GM12878 (cell line): ENCODE measurements around the gene CFP. TPM values are rescaled to one million over a fixed set of nuclear protein-coding genes. Genes with fewer than 3 reads are reported as not detected.

Source experiments
- ATAC-seq: fragments of 200-7000 bp; cut with Tn5 transposase; 3 replicates; pipeline ENCODE4 v1.9.1; 2020; ENCODE audit warnings: mild to moderate bottlenecking, moderate library complexity
- BruUV-seq: library from RNA; stranded (reverse); fragments of 400-500 nt; replicated peaks from 2 replicates; lab custom pipeline; 2021; lab: Mats Ljungman, UMichigan
- CTCF ChIA-PET: fragments of 300-600 bp; sonication (Branson Sonifier 250); formaldehyde crosslinking; extraction: SDS; loops from one replicate; lab custom pipeline; 2021; ENCODE audit warnings: inconsistent platforms; lab: Yijun Ruan, JAX
- POLR2A ChIA-PET: fragments of 350-600 bp; formaldehyde crosslinking; extraction: SDS; loops from one replicate; lab custom pipeline; 2021; ENCODE audit warnings: inconsistent platforms; lab: Charles Lee
- RAD21 ChIA-PET: fragments of 300-600 bp; sonication (Branson Sonifier 250); formaldehyde crosslinking; loops from one replicate; lab custom pipeline; 2023; ENCODE audit warnings: antibody characterized with exemption; ENCODE audit not compliant: unreplicated experiment; lab: Charles Lee
- SMC1A ChIA-PET: fragments of 300-600 bp; sonication (Branson Sonifier 250); formaldehyde crosslinking; loops from one replicate; lab custom pipeline; 2023; ENCODE audit not compliant: unreplicated experiment, uncharacterized antibody; lab: Charles Lee
- DNase-seq: peaks from one replicate; pipeline ENCODE4 v3.0.0-alpha.2; 2011; ENCODE audit warnings: low read depth, low spot score
- FAIRE-seq: peaks from 3 replicates; lab custom pipeline; 2011; peaks lifted over from hg19 to GRCh38; lab: Jason Lieb, UNC
- H2AFZ ChIP-seq: 2 replicates; pipeline ENCODE4 v1.6.0; 2011; ENCODE audit warnings: low read depth, low read length, control low read depth; ENCODE audit not compliant: control insufficient read depth
- H3K27ac ChIP-seq: 2 replicates; pipeline ENCODE4 v1.5.1; 2011; ENCODE audit warnings: control low read depth; ENCODE audit not compliant: control insufficient read depth, insufficient read depth
- H3K27me3 ChIP-seq, 2 experiments: replicated peaks in 1 of 2; 2 replicates each; pipeline versions ENCODE4 v1.6.0 to v1.6.1; 2011; ENCODE audit warnings: low read length in 1 of 2; ENCODE audit not compliant: control insufficient read depth in 2 of 2, insufficient read depth in 2 of 2
- H3K36me3 ChIP-seq, 2 experiments: 2 replicates each; pipeline ENCODE4 v1.5.1; 2011; ENCODE audit warnings: low read length in 1 of 2; ENCODE audit not compliant: control insufficient read depth in 2 of 2, insufficient read depth in 2 of 2
- H3K4me1 ChIP-seq: 2 replicates; pipeline ENCODE4 v1.6.1; 2011; ENCODE audit warnings: mild to moderate bottlenecking, low read length, moderate library complexity, mixed read lengths; ENCODE audit not compliant: control insufficient read depth, insufficient read depth
- H3K4me2 ChIP-seq: 2 replicates; pipeline ENCODE4 v1.6.0; 2011; ENCODE audit warnings: control low read depth; ENCODE audit not compliant: control insufficient read depth, insufficient read depth
- H3K4me3 ChIP-seq: fragments of 200-600 bp; sonication (generic); 2 replicates; pipeline ENCODE4 v1.5.1; 2016
- H3K79me2 ChIP-seq: 2 replicates; pipeline ENCODE4 v1.6.0; 2011; ENCODE audit warnings: low read length; ENCODE audit not compliant: control insufficient read depth, insufficient read depth
- H3K9ac ChIP-seq: 2 replicates; pipeline ENCODE4 v1.8.0; 2011; ENCODE audit warnings: low read length, control low read depth, mixed read lengths; ENCODE audit not compliant: control insufficient read depth, insufficient read depth
- H3K9me3 ChIP-seq: replicated peaks from 3 replicates; pipeline ENCODE4 v1.5.1; 2011; ENCODE audit warnings: mild to moderate bottlenecking, low read length; ENCODE audit not compliant: control insufficient read depth, insufficient read depth
- H4K20me1 ChIP-seq: 2 replicates; pipeline ENCODE4 v1.6.0; 2011; ENCODE audit not compliant: control insufficient read depth, insufficient read depth
- HDAC6 ChIP-seq: fragments of 200-600 bp; sonication (generic); IDR thresholded peaks from one replicate; pipeline ENCODE4 v1.8.0; 2017; ENCODE audit warnings: antibody characterized with exemption; ENCODE audit not compliant: unreplicated experiment
- POLR2AphosphoS5 ChIP-seq: IDR thresholded peaks from 2 replicates; pipeline ENCODE4 v1.6.1; 2011; ENCODE audit warnings: mild to moderate bottlenecking, low read length, inconsistent platforms
- SMAD1 ChIP-seq: fragments of 450-650 bp; IDR thresholded peaks from 2 replicates; pipeline ENCODE4 v1.6.1; 2018; ENCODE audit warnings: mild to moderate bottlenecking, low read depth; ENCODE audit not compliant: partially characterized antibody
- SREBF2 ChIP-seq: IDR thresholded peaks from 2 replicates; pipeline ENCODE4 v1.6.1; 2012; ENCODE audit warnings: mild to moderate bottlenecking, low read length
- TARDBP ChIP-seq: IDR thresholded peaks from 2 replicates; pipeline ENCODE4 v1.6.1; 2016; ENCODE audit warnings: borderline replicate concordance
- ZNF384 ChIP-seq: IDR thresholded peaks from 2 replicates; pipeline ENCODE4 v1.6.1; 2012; ENCODE audit warnings: low read depth, mild to moderate bottlenecking, low read length, improper control_type of control experiment, borderline replicate concordance
- WGBS: methylation state at CpG from one replicate; pipeline ENCODE4 v1.1.6; 2016; ENCODE audit warnings: low lambda C conversion rate; ENCODE audit not compliant: insufficient replicate concordance, insufficient coverage; ENCODE audit errors: missing lambda C conversion rate; 5-methylcytosine and 5-hydroxymethylcytosine counted together
- in situ Hi-C: fragments of 300-500 bp; cut with MboI; formaldehyde crosslinking; loops from 9 replicates; pipeline ENCODE4 v1.14.3; 2018; ENCODE audit warnings: mixed read lengths
- intact Hi-C: fragments of 100-400 bp; cut with micrococcal nuclease; formaldehyde crosslinking; loops from one replicate; pipeline ENCODE4 v1.14.2; 2022; ENCODE audit not compliant: unreplicated experiment
- polyA plus RNA-seq, 11 experiments: library from polyadenylated mRNA; depleted of rRNA in 4 of 11; unstranded in 6 of 11; stranded (reverse) in 5 of 11; fragments of >200 nt; fragmentation: Nextera tagmentation in 4 of 11; fragmentation: Illumina TruSeq in 1 of 11; extraction: Ambion mirVana in 4 of 11; extraction: Trizol in 1 of 11; gene quantifications; 1 replicate in 1 of 11; 2 replicates in 10 of 11; pipeline versions ENCODE4 v1.2.1 to v1.2.3, GENCODE V29; 2011 to 2016; ENCODE audit warnings: inconsistent platforms in 2 of 11, missing spikeins in 2 of 11, low read depth in 1 of 11
- total RNA-seq, 4 experiments: library from RNA; depleted of rRNA in 3 of 4; stranded (reverse); fragments of >200 nt in 3 of 4; fragmentation: Illumina TruSeq in 1 of 4; extraction: Trizol in 1 of 4; gene quantifications; 2 replicates each; pipeline versions ENCODE4 v1.2.1 to v1.2.3, GENCODE V29; 2013 to 2021
- TF ChIP-seq, protein P1 (sequence below): IDR thresholded peaks from 2 replicates; pipeline ENCODE4 v1.6.1; 2011; ENCODE audit warnings: low read depth, low read length, improper control_type of control experiment, borderline replicate concordance
- TF ChIP-seq, protein P2 (sequence below): IDR thresholded peaks from 2 replicates; pipeline ENCODE4 v1.6.1; 2012; ENCODE audit warnings: low read depth, low read length, improper control_type of control experiment
- TF ChIP-seq, protein P3 (sequence below): fragments of 450-650 bp; IDR thresholded peaks from 2 replicates; pipeline ENCODE4 v1.6.1; 2017; ENCODE audit warnings: mild to moderate bottlenecking, moderate library complexity

Gene CFP
- total and polyA plus RNA-seq, 10 of the 15 experiments (the other 5 are each of a cell fraction or from before 2014, with no cell fraction given), result 0.72 to 10.1 (median 2.8) TPM

DNA sequence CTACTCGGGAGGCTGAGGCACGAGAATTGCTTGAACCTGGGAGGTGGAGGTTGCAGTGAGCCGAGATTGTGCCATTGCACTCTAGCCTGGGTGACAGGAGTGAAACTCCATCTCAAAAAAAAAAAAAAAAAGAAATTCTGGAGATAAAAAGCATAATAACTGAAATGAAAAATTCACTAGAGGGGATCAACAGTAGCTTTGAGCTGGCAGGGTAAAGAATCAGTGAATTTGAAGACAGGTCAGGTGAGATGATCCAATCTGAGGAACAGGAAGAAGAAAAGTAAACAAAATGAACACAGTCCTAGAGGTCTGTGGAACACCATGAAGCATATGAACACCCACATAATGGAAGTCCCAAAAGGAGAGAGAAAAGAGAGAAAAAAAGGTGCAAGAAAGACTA, 32.5 kb downstream of the CFP start:
- in situ Hi-C loops (no loop called here), intact Hi-C loops (no loop called here)
- H3K9me3 ChIP-seq, result no peaks in the 10 kb centered on the region; the same call in 2 of the 3 replicates
- ChIA-PET SMC1A (interaction anchor here (1.2 to 2.8 kb wide), 2 partner anchors 16 to 32 kb away, joined by 4 to 8 read pairs; no protein-coding TSS in a partner anchor), RAD21 (no interaction called here), CTCF (interaction anchor here (0.7 kb wide), 1 partner anchor 15 kb away, joined by 3 read pairs; no protein-coding TSS in a partner anchor), POLR2A (interaction anchor here (0.7 kb wide), 2 partner anchors 12 to 94 kb away, joined by 4 read pairs; no protein-coding TSS in a partner anchor)
- no peak overlapping the region for H3K4me3 ChIP-seq
- H3K27me3 ChIP-seq, result no peaks in the 10 kb centered on the region
- H4K20me1 ChIP-seq, result no peaks in the 10 kb centered on the region
- DNase-seq, result no peak
- H2AFZ ChIP-seq, result no peak overlapping the region
- BruUV-seq, result no TSS peak
- H3K27ac ChIP-seq, result no peak overlapping the region
- no peaks in the 10 kb centered on the region for H3K4me1 ChIP-seq
- no peak overlapping the region for H3K4me2 ChIP-seq
- H3K9ac ChIP-seq, result no peak overlapping the region
- 18% methylated on average over 3 of the region's 3 CpGs for whole genome bisulfite sequencing
- H3K79me2 ChIP-seq, result no peaks in the 10 kb centered on the region
- no peak for FAIRE-seq
- H3K36me3 ChIP-seq, result no peaks in the 10 kb centered on the region
- ATAC-seq, result no peak
- no peak for TF ChIP-seq HDAC6
- TF ChIP-seq, protein P1, sequence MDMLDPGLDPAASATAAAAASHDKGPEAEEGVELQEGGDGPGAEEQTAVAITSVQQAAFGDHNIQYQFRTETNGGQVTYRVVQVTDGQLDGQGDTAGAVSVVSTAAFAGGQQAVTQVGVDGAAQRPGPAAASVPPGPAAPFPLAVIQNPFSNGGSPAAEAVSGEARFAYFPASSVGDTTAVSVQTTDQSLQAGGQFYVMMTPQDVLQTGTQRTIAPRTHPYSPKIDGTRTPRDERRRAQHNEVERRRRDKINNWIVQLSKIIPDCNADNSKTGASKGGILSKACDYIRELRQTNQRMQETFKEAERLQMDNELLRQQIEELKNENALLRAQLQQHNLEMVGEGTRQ, result no peak

DNA sequence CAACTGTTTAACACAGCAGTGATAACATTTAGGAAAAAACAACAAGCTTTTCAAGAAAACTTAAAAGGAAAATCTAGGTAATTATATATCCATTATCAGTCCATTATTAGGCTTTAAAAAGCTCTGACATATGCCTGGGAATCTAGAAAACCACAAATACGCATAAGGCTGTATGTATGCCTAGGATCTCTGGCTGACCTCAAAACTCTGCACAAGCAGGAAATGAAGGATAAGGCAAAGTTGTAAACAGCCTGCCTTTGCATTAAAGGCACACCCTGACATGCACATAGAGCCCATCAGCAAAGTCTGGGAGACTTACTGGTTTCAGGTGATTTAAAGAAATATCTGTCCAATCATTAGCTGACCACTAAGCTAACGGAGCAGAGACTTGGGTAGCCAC, 33.5 kb downstream of the CFP start:
- POLR2A ChIA-PET, result interaction anchor here (0.6 kb wide), 1 partner anchor 132 kb away, joined by 3 read pairs; no protein-coding TSS in a partner anchor
- FAIRE-seq, result no peak
- no peaks in the 10 kb centered on the region for H3K4me1 ChIP-seq
- 25% methylated on average over 2 of the region's 2 CpGs for WGBS
- intact Hi-C loops, result no loop called here
- in situ Hi-C loops, result no loop called here
- SMC1A ChIA-PET, result no interaction called here
- TF ChIP-seq ZNF384, result no peak
- TF ChIP-seq, protein P2, sequence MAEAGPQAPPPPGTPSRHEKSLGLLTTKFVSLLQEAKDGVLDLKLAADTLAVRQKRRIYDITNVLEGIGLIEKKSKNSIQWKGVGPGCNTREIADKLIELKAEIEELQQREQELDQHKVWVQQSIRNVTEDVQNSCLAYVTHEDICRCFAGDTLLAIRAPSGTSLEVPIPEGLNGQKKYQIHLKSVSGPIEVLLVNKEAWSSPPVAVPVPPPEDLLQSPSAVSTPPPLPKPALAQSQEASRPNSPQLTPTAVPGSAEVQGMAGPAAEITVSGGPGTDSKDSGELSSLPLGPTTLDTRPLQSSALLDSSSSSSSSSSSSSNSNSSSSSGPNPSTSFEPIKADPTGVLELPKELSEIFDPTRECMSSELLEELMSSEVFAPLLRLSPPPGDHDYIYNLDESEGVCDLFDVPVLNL, result no peak
- no peak for TF ChIP-seq POLR2AphosphoS5
- TF ChIP-seq SMAD1, result no peak
- no peak for TF ChIP-seq SREBF2
- TF ChIP-seq, protein P3, sequence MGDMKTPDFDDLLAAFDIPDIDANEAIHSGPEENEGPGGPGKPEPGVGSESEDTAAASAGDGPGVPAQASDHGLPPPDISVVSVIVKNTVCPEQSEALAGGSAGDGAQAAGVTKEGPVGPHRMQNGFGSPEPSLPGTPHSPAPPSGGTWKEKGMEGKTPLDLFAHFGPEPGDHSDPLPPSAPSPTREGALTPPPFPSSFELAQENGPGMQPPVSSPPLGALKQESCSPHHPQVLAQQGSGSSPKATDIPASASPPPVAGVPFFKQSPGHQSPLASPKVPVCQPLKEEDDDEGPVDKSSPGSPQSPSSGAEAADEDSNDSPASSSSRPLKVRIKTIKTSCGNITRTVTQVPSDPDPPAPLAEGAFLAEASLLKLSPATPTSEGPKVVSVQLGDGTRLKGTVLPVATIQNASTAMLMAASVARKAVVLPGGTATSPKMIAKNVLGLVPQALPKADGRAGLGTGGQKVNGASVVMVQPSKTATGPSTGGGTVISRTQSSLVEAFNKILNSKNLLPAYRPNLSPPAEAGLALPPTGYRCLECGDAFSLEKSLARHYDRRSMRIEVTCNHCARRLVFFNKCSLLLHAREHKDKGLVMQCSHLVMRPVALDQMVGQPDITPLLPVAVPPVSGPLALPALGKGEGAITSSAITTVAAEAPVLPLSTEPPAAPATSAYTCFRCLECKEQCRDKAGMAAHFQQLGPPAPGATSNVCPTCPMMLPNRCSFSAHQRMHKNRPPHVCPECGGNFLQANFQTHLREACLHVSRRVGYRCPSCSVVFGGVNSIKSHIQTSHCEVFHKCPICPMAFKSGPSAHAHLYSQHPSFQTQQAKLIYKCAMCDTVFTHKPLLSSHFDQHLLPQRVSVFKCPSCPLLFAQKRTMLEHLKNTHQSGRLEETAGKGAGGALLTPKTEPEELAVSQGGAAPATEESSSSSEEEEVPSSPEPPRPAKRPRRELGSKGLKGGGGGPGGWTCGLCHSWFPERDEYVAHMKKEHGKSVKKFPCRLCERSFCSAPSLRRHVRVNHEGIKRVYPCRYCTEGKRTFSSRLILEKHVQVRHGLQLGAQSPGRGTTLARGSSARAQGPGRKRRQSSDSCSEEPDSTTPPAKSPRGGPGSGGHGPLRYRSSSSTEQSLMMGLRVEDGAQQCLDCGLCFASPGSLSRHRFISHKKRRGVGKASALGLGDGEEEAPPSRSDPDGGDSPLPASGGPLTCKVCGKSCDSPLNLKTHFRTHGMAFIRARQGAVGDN, result no peak
- no peak for TF ChIP-seq TARDBP
- no peaks in the 10 kb centered on the region for H3K36me3 ChIP-seq
- no peak overlapping the region for H3K27ac ChIP-seq
- CTCF ChIA-PET, result interaction anchor here (1.5 kb wide), 1 partner anchor 9 kb away, joined by 4 read pairs; no protein-coding TSS in a partner anchor
- no peak overlapping the region for H2AFZ ChIP-seq
- RAD21 ChIA-PET, result no interaction called here
- DNase-seq, result no peak
- no peaks in the 10 kb centered on the region for H3K27me3 ChIP-seq
- no peak overlapping the region for H3K9ac ChIP-seq
- no peaks in the 10 kb centered on the region for H4K20me1 ChIP-seq
- no peaks in the 10 kb centered on the region; the same call in 2 of the 3 replicates for H3K9me3 ChIP-seq
- no peaks in the 10 kb centered on the region for H3K79me2 ChIP-seq
- no TSS peak for BruUV-seq
- H3K4me2 ChIP-seq, result no peak overlapping the region
- H3K4me3 ChIP-seq, result no peak overlapping the region
- no peak for ATAC-seq
